HG03095 (cell line): ENCODE results near the gene SREBF2.

Experiments used
- ATAC-seq: cut with Tn5 transposase; IDR thresholded peaks from one replicate; pipeline ENCODE4 v1.9.1; 2021; ENCODE audit warnings: moderate library complexity; ENCODE audit not compliant: unreplicated experiment

SREBF2 gene

GRCh38 chr22:41832553-41833368, at the start of gene SREBF2:
Gene SREBF2 (plus strand): TSS chr22:41833105. CDS start chr22:41833271, 166 bp downstream.
- ATAC-seq = peak; percentile 80

GRCh38 chr22:41787331-41787730, 45.6 kb upstream of the SREBF2 start:
- ATAC-seq = no peak

- no peak for ATAC-seq
These were observed 39.0 kb upstream of the SREBF2 start for GRCh38 chr22:41793871-41794270.

- no peak for ATAC-seq
These were observed 34.2 kb upstream of the SREBF2 start for GRCh38 chr22:41798736-41799135.

- peak; percentile 10 for ATAC-seq
These were observed 33.2 kb upstream of the SREBF2 start for GRCh38 chr22:41799486-41800347.

GRCh38 chr22:41800348-41801146, 32.4 kb upstream of the SREBF2 start, which contains the start of gene CCDC134:
Gene CCDC134 (plus strand): TSS chr22:41800679. CDS start chr22:41808891, 8,212 bp downstream.
- peak; percentile 76 for ATAC-seq

- ATAC-seq = no peak
These were observed 31.6 kb upstream of the SREBF2 start for GRCh38 chr22:41801147-41801819.

- ATAC-seq = no peak
These were observed 31.0 kb upstream of the SREBF2 start for GRCh38 chr22:41801886-41802285.

- no peak for ATAC-seq
These were observed 27.3 kb upstream of the SREBF2 start for GRCh38 chr22:41805639-41806038.

GRCh38 chr22:41808400-41808799, 24.5 kb upstream of the SREBF2 start:
- no peak for ATAC-seq

GRCh38 chr22:41810022-41810421, 22.9 kb upstream of the SREBF2 start:
- no peak for ATAC-seq

GRCh38 chr22:41812805-41813545, 19.9 kb upstream of the SREBF2 start:
- ATAC-seq = no peak

- ATAC-seq = no peak
These were observed 19.0 kb upstream of the SREBF2 start for GRCh38 chr22:41813726-41814410.

- ATAC-seq = no peak
These were observed 17.2 kb upstream of the SREBF2 start for GRCh38 chr22:41815716-41816115.

- ATAC-seq = no peak
These were observed 16.7 kb upstream of the SREBF2 start for GRCh38 chr22:41816241-41816640.

- no peak for ATAC-seq
These were observed 16.0 kb upstream of the SREBF2 start for GRCh38 chr22:41816871-41817270.

GRCh38 chr22:41818011-41818410, 14.9 kb upstream of the SREBF2 start:
- no peak for ATAC-seq

GRCh38 chr22:41818596-41818995, 14.3 kb upstream of the SREBF2 start:
- ATAC-seq = no peak

- no peak for ATAC-seq
These were observed 13.6 kb upstream of the SREBF2 start for GRCh38 chr22:41819257-41819656.
